Panc1 (cell line): ENCODE data around the gene HIGD1C. TPM values are rescaled to one million over a fixed set of nuclear protein-coding genes. Genes with fewer than 3 reads are reported as not detected.
A peak's percentile ranks its signal among the peaks of the same experiment; 100 is the strongest.

Experiments
- ATAC-seq: fragments of 200-7000 bp; cut with Tn5 transposase; 2 replicates; pipeline ENCODE4 v1.9.1; 2020; ENCODE audit warnings: mild to moderate bottlenecking, moderate library complexity
- BruUV-seq: library from RNA; stranded (reverse); fragments of 400-500 nt; replicated peaks from 2 replicates; lab custom pipeline; 2021; lab: Mats Ljungman, UMichigan
- CTCF ChIA-PET: fragments of 300-600 bp; sonication (Branson Sonifier 250); formaldehyde crosslinking; loops from one replicate; lab custom pipeline; 2022; ENCODE audit warnings: antibody characterized with exemption; lab: Charles Lee
- POLR2A ChIA-PET: fragments of 300-600 bp; sonication (Branson Sonifier 250); formaldehyde crosslinking; loops from one replicate; lab custom pipeline; 2022; ENCODE audit warnings: antibody characterized with exemption; lab: Charles Lee
- DNase-seq: peaks from one replicate; pipeline ENCODE4 v3.0.0-alpha.2; 2010; ENCODE audit warnings: low read depth, low spot score
- H3K27ac ChIP-seq: 2 replicates; pipeline ENCODE4 v1.5.1; 2011; ENCODE audit warnings: mild to moderate bottlenecking, low read length, inconsistent platforms
- H3K27me3 ChIP-seq: fragments of 200-500 bp; sonication (Bioruptor generic); 2 replicates; pipeline ENCODE4 v1.6.0; 2014; ENCODE audit warnings: low read length, inconsistent platforms; ENCODE audit not compliant: control insufficient read depth, insufficient read depth
- H3K36me3 ChIP-seq: fragments of 200-500 bp; sonication (Bioruptor generic); 2 replicates; pipeline ENCODE4 v1.5.1; 2014; ENCODE audit warnings: inconsistent platforms, mild to moderate bottlenecking, low read length, moderate library complexity; ENCODE audit not compliant: control insufficient read depth, insufficient read depth
- H3K4me1 ChIP-seq: 2 replicates; pipeline ENCODE4 v1.5.1; 2011; ENCODE audit warnings: inconsistent platforms, mild to moderate bottlenecking, low read length, moderate library complexity; ENCODE audit not compliant: control insufficient read depth, insufficient read depth
- H3K4me3 ChIP-seq, 2 experiments: 2 replicates each; pipeline ENCODE4 v1.5.1; 2011 to 2012; ENCODE audit warnings: low read depth in 2 of 2, low read length in 2 of 2, mild to moderate bottlenecking in 2 of 2, inconsistent platforms in 1 of 2, moderate library complexity in 1 of 2
- H3K9me3 ChIP-seq: fragments of 200-500 bp; sonication (Bioruptor generic); 2 replicates; pipeline ENCODE4 v1.5.1; 2014; ENCODE audit warnings: low read depth, mild to moderate bottlenecking, inconsistent platforms, low read length, moderate library complexity; ENCODE audit not compliant: control insufficient read depth, insufficient read depth
- CTCF ChIP-seq: fragments of 450-650 bp; IDR thresholded peaks from 2 replicates; pipeline ENCODE4 v1.5.1; 2017; ENCODE audit warnings: mild to moderate bottlenecking
- POLR2AphosphoS5 ChIP-seq: IDR thresholded peaks from 2 replicates; pipeline ENCODE4 v1.6.1; 2012; ENCODE audit warnings: mild to moderate bottlenecking, low read depth, low read length, moderate library complexity
- REST ChIP-seq, 2 experiments: IDR thresholded peaks; 2 replicates each; pipeline ENCODE4 v1.6.1; 2011 to 2012; ENCODE audit warnings: low read depth in 2 of 2, control low read depth in 1 of 2, low read length in 1 of 2, mild to moderate bottlenecking in 1 of 2, moderate library complexity in 1 of 2; ENCODE audit not compliant: insufficient read depth in 1 of 2
- SIN3A ChIP-seq: IDR thresholded peaks from 2 replicates; pipeline ENCODE4 v1.6.1; 2012; ENCODE audit warnings: low read depth, mild to moderate bottlenecking, low read length, moderate library complexity, borderline replicate concordance; ENCODE audit not compliant: insufficient read depth
- TCF7L2 ChIP-seq: IDR thresholded peaks from 2 replicates; pipeline ENCODE4 v1.6.1; 2011; ENCODE audit warnings: mild to moderate bottlenecking, low read depth, low read length, inconsistent platforms
- in situ Hi-C: cut with HindIII; loops from 2 replicates; pipeline ENCODE4 v1.10.0; 2016; ENCODE audit warnings: low sequenced_read_pairs, low pct_unique_long_range_greater_than_20kb
- intact Hi-C: fragments of 100-400 bp; cut with micrococcal nuclease; formaldehyde crosslinking; loops from one replicate; pipeline ENCODE4 v1.10.0; 2022; ENCODE audit not compliant: unreplicated experiment
- total RNA-seq: library from RNA; stranded (reverse); gene quantifications from one replicate; pipeline ENCODE4 v1.2.1, GENCODE V29; 2021; ENCODE audit not compliant: unreplicated experiment

HIGD1C gene
- total RNA-seq, 1 experiment from 2014 or later: not detected

DNA sequence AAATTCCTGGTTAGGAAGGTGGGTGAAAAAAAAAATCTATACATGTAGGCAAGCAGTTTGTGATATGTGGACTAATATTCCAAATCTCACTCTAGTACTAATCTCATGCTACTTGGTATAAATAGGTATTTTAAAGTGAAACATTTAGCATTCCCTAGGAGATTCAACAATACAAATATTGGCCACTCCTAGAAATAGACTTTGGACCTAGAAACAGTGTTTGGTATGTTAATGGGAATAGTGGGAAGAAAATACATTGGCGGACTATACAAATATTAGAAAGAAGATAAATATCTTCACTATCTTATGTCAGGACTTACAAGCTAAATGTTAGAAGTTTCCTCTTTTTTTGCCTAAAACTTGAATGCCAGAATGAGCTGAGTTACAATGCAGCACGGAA lies 28.2 kb downstream of the HIGD1C start:
- intact Hi-C loops (no loop called here), in situ Hi-C loops (no loop called here)
- ChIA-PET POLR2A (no interaction called here), CTCF (interaction anchor here (0.7 kb wide), 1 partner anchor 13 kb away, joined by 3 read pairs; no protein-coding TSS in a partner anchor)
- no peaks in the 10 kb centered on the region for H3K4me1 ChIP-seq
- no peaks in the 10 kb centered on the region for H3K9me3 ChIP-seq
- no peak for TF ChIP-seq POLR2AphosphoS5
- no peak for TF ChIP-seq CTCF
- TF ChIP-seq TCF7L2: no peak
- no peak for TF ChIP-seq SIN3A
- no peak for TF ChIP-seq REST (IDR thresholded peaks at IDR 0.05; ENCODE audit: insufficient read depth in 1 of 2, low read depth in 2 of 2, low read length in 1 of 2)
- no peak for DNase-seq
- ATAC-seq: no peak
- TSS peak; percentile 47 for BruUV-seq
- H3K27me3 ChIP-seq: no peaks in the 10 kb centered on the region
- H3K27ac ChIP-seq: no peak overlapping the region
- H3K36me3 ChIP-seq: no peaks in the 10 kb centered on the region
- no peak overlapping the region for H3K4me3 ChIP-seq

DNA sequence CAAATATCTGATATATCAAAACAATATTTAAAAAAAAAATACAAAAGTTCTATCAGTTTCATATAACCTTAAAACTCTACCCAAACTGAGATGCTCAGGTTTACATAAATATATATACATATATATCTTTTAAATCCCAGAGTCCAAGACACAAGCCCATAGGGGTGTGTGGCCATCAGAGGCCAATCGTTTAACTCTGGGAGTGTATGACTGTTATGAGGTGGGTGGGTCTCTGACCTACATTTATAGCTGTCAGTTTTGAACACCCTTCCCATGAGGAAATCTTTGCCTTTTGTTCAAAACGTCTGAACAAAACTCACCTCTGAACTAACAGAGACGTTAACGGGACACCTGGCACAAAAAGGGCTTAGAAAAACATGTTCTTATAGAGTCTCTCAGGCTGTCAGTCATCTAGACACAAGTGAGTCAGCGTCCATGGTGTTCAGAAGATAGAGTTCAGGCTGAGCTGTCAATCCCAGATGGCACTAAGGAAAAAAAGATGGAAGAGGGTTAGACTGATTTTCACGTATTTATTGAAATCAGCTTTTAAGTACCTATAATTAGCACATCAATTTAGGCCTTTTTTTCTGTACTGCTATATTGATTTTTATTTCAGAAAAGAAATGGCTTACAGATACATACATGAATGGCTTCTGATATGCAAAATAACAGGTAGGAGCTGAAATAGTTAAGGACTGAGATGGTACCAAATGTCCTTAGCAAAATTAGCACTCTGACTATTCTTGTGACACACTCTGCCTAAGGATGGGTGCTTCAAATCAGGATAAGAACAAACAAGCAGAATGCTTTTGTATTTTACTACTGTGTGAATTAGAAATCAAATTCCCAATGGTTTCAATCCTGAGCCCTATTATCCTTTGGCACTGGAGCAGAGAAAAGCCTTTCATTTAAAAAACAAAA lies 29.2 kb downstream of the HIGD1C start:
- ChIA-PET POLR2A (no interaction called here), CTCF (no interaction called here)
- BruUV-seq: no TSS peak
- no peak for TF ChIP-seq CTCF
- TF ChIP-seq TCF7L2: no peak
- TF ChIP-seq SIN3A: no peak
- no peak for TF ChIP-seq POLR2AphosphoS5
- TF ChIP-seq REST (IDR thresholded peaks at IDR 0.05; ENCODE audit: insufficient read depth in 1 of 2, low read depth in 2 of 2, low read length in 1 of 2): no peak
- intact Hi-C loops (no loop called here), in situ Hi-C loops (no loop called here)
- Histone ChIP-seq H3K27me3 (no peaks in the 10 kb centered on the region), H3K4me3 (no peak overlapping the region), H3K36me3 (no peaks in the 10 kb centered on the region), H3K9me3 (no peaks in the 10 kb centered on the region), H3K4me1 (no peaks in the 10 kb centered on the region), H3K27ac (no peak overlapping the region)
- no peak for DNase-seq
- ATAC-seq: no peak
